NOMO-1 treated with dmso at 0.1 percent for 144 hours (cell line): ENCODE measurements around the gene VANGL1.

Source experiments
- DNase-seq: peaks from one replicate; lab custom pipeline; 2025; ENCODE audit not compliant: unreplicated experiment; lab: John Stamatoyannopoulos, UW

Gene VANGL1

GRCh38 chr1:115666206-115666605 lies 24.4 kb downstream of the VANGL1 start:
- no peak for DNase-seq

GRCh38 chr1:115666702-115667101 lies 24.9 kb downstream of the VANGL1 start:
- DNase-seq: no peak

DNA sequence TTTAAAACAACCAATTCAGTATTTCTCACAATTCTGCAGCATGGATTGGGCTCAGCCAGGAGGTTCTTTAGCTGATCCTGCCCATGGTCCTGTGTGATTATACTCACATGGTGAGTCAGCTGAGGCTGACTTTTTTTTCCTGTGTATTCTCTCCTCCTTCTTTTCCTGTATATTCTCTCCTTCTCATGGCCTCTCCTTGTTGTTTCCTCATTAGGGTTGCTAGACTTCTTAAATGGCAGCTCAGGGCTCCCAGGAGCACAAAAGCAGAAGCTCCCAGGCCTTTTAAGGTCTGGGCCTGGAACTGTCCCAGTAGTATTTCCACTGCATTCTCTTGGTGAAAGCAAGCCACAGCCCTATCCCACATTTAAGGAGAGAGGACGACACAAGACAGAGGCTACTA lies 26.8 kb downstream of the VANGL1 start:
- DNase-seq: no peak

- DNase-seq: no peak
Observed at GRCh38 chr1:115669002-115669673, 27.4 kb downstream of the VANGL1 start.

DNA sequence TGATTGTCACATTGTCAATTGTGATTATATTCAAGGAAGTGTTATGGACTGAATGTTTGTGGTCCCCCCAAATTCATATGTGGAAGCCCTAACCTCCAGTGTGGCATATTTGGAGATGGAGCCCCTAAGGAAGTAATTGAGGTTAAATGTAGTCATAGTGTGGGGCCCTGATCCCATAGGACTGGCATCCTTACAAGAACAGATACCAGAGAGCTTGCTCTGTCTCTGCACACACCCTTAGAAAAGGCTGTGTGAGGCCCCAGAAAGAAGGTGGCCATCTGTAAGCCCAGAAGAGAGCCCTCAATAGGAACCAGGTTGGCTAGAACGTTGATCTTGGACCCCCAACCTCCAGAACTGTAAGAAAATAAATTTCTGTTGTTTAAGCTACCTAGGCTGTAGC lies 28.1 kb downstream of the VANGL1 start:
- no peak for DNase-seq

- DNase-seq: no peak
Observed at GRCh38 chr1:115670476-115671175, 28.9 kb downstream of the VANGL1 start.

DNA sequence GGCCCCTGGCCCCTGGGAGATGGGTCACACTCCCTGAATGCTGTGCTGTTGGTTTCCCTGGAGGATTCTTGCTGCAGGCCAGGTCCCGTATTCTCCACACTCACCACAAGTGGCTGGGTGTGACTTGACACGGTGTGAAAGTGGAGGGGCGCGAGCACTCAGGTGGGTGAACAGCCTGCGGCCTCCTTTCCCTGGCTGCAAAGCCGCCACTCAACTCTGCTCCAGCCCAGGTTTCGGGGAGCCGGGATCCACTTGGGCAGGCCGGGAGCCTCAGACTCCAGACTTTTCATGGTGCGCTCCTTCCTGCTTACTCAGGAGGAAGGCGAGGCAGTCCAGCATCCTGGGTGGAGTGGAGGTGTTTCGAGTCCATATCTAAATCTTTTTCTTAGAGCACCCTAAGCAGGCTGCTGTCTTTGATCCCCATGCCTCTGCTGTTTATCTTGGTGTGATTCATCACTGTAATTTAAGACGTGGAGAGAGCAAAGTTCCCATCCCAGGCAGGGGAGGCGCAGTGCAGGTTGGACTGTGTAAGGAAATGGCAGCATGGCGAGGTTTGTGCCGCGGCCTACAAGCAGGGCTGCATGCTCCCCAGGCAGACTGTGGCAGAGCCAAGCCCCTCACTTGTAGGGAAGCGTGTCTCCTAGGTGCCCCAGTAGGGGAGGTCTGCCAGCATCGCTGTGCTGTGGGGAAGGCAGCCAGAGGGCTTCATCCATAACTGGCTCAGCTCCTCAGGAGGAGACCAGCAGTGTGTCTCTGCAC lies 29.6 kb downstream of the VANGL1 start:
- DNase-seq: no peak

DNA sequence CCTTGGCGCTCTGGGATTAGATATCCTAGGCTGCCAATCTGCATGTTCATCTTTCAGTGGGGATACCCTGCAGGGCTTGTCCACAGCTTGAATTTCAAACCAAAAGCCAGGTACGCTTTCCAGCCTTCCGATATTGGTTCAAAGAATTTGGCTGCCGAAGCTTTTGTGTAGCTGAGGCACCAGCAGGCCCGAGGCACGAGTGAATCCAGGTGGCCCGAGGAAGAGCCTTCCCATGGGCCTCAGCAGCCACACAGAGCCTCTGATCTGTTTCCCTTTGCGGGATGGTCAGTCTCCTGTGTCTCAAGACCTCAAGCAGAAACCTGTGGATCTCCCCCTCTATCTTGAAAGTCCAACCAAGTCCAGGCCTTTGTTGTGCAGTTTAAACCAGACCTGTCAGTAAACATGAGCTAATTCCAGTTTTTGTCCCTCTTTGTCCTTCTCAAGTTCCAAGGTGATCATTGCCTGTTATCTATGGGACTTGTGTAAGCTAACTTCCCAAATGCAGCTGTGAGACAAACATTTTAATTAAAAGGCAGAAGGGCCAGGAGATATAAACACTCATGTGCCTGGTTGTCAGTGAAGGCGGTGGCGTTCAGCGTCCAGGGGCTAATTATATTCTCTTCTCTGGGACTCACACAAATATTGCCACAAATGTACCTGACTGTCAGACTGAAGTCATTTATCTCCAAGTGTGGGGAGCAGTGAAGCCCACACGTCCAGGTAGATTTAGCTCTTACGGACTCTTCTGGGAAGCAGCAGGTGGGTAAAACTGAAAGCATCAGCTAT lies 30.6 kb downstream of the VANGL1 start:
- no peak for DNase-seq

- no peak for DNase-seq
Observed at GRCh38 chr1:115676498-115677181, 34.9 kb downstream of the VANGL1 start.

DNA sequence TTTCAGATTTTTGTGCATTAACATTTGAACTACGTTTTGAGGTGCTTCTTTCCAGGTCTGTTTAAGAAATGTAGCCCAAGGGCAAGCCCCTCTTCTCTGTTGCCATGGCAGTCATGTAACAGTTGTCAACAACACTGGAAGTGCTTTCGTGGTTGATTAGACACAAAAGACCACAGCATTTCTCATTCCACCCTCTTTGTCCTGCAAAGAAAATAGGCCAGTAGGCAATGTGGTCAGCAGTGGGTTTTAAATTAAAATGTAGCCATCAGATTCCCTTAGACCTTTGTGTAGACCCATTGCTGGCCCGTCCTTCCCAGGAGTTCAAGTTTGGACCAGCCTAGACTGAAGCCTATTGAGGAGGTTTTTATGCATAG lies 35.4 kb downstream of the VANGL1 start:
- no peak for DNase-seq

DNA sequence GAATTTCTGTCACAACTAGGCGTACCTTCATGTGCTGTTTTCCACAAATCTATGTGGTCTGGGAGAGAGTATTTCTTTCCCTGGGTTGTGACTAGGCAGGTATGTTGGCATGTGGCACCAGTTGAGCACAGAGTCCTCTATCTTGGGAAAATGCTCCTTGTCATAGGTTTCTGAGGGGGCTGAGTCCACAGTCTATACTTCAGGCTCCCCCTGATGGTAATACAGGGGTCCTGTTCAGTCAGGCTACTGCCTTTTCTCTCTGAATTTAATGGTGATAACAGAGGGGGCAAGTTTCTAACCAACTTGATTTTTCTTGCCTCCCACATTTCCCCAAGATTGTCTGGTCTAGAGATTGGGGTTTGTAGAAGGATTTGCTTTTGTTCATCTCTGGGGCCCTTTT lies 35.8 kb downstream of the VANGL1 start:
- DNase-seq: no peak

- DNase-seq: no peak
Observed at GRCh38 chr1:115678141-115678540, 36.4 kb downstream of the VANGL1 start.

- DNase-seq: no peak
Observed at GRCh38 chr1:115679141-115679611, 37.4 kb downstream of the VANGL1 start.

DNA sequence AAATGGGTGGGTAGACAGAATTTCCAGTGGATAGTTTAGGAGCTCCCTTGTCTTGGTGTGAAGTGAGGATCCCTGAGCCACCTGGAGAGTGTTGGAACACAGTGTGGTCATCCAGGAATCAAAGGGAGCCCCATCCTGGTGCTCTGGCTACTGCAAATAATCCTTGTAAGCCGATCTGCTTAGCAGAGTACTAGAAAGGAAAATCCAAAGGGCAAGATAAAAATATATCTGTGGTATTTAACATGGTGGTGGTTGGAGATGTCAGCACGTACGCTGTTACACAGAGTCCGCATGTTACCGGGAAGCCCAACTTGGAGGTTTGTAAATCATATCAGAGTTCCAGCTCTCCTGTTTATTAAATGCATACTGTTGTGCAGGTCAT lies 39.0 kb downstream of the VANGL1 start:
- no peak for DNase-seq

GRCh38 chr1:115682792-115683191 lies 41.0 kb downstream of the VANGL1 start:
- DNase-seq: no peak

- no peak for DNase-seq
Observed at GRCh38 chr1:115685029-115685705, 43.4 kb downstream of the VANGL1 start.

DNA sequence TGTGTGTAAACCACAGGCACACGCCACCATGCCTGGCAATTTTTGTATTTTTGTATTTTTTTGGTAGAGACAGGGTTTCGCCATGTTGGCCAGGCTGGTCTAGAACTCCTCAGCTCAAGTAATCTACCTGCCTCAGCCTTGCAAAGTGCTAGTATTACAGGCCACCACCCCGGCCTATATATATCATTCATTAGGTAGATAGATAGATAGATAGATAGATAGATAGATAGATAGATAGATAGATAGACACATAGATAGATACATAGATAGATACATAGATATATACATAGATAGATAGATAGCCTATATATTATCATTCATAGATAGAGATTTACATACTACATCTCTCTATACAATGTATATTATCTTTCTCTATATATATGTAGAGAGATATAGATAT lies 46.0 kb downstream of the VANGL1 start:
- DNase-seq: no peak

- no peak for DNase-seq
Observed at GRCh38 chr1:115690972-115691371, 49.2 kb downstream of the VANGL1 start.

GRCh38 chr1:115692224-115692623 lies 50.5 kb downstream of the VANGL1 start:
- DNase-seq: no peak

DNA sequence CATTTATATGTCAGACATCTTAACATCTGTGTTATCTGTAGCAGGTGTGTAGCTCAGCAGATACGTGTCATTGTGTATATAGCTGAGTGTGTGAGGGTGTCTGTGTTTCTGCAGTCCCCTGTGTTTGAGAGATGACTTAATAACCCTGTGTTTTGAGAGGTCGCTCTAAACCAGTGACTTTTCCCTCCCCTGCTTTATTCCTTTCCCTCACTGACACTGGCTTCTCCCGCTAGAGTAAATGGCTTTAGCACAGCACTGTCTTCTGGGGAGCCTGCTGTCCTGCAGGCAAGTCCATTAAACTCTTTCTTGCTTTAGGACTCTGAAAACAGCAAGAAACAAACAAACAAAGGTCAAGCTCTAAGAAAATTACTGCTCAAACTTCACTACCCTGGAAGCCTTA lies 53.0 kb downstream of the VANGL1 start:
- no peak for DNase-seq
